ENCODE data around the gene SLC2A4RG. TPM values are rescaled to one million over a fixed set of nuclear protein-coding genes. Genes with fewer than 3 reads are reported as not detected.

SLC2A4RG gene
- total RNA-seq, 4 donors from 2014 or later = 41.4 to 67.1 (median 52.7) TPM

DNA sequence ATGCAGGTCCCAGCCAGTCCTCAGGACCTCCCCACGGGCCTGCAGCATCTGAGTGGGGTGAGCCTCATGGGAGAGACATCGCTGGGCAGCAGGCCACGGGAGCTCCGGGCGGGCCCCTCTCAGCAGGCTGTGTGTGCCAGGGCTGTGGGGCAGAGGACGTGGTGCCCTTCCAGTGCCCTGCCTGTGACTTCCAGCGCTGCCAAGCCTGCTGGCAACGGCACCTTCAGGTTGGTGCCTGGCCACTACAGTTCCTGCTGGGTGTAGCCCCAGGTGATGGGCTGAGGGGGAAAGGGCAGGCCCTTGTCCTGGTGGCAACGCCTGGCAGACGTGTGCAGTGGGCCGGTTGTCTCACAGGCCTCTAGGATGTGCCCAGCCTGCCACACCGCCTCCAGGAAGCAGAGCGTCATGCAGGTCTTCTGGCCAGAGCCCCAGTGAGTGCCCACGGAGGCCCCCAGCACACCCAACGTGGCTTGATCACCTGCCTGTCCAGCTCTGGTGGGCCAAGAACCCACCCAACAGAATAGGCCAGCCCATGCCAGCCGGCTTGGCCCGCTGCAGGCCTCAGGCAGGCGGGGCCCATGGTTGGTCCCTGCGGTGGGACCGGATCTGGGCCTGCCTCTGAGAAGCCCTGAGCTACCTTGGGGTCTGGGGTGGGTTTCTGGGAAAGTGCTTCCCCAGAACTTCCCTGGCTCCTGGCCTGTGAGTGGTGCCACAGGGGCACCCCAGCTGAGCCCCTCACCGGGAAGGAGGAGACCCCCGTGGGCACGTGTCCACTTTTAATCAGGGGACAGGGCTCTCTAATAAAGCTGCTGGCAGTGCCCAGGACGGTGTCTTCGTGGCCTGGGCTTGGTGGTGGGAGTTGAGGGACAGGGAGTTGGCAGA lies 43.9 kb upstream of the SLC2A4RG start:
- Histone ChIP-seq H3K4me1 (peaks cover 50 to 72% (median 68%) of the 10 kb centered on the region in 4 donors), H3K27ac (replicated peaks in 1 of 4) (peak overlapping the region in 3 of 4 donors; percentile 16 to 43 (median 23)), H3K9me3 (no peaks in the 10 kb centered on the region), H3K4me3 (no peak overlapping the region), H3K27me3 (no peaks in the 10 kb centered on the region), H3K36me3 (peaks cover 7 to 56% (median 38%) of the 10 kb centered on the region in 4 donors)
- intact Hi-C loops (cut with DNase I) = no loop called here
- TF ChIP-seq POLR2AphosphoS5 (IDR thresholded peaks at IDR 0.05) (no peak), POLR2A (IDR thresholded peaks at IDR 0.05; ENCODE audit: low read depth) (no peak), EP300 (IDR thresholded peaks at IDR 0.05) (no peak)
- TF ChIP-seq, protein P1, sequence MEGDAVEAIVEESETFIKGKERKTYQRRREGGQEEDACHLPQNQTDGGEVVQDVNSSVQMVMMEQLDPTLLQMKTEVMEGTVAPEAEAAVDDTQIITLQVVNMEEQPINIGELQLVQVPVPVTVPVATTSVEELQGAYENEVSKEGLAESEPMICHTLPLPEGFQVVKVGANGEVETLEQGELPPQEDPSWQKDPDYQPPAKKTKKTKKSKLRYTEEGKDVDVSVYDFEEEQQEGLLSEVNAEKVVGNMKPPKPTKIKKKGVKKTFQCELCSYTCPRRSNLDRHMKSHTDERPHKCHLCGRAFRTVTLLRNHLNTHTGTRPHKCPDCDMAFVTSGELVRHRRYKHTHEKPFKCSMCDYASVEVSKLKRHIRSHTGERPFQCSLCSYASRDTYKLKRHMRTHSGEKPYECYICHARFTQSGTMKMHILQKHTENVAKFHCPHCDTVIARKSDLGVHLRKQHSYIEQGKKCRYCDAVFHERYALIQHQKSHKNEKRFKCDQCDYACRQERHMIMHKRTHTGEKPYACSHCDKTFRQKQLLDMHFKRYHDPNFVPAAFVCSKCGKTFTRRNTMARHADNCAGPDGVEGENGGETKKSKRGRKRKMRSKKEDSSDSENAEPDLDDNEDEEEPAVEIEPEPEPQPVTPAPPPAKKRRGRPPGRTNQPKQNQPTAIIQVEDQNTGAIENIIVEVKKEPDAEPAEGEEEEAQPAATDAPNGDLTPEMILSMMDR (IDR thresholded peaks at IDR 0.05) = no peak
- WGBS = 80% methylated on average over 1 of the region's 25 CpGs
- DNase-seq (ENCODE audit: extremely low spot score) = no peak

DNA sequence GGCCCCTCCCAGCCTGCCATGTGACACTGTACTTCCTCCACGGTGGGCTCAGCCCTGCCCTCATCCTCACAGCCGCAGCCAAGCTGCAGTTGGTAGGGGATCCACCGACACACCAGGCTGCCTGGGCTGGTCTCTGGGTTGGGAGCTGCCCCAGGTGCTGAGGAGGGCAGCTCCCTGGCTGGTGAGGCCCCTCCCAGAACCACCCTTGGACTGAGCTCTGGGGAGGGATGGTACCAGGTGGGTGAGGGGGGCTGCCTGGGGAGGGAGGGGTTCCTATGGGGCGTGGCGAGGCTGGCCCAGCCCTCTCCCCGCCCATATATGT lies 43.3 kb upstream of the SLC2A4RG start:
- no peaks in the 10 kb centered on the region for H3K9me3 ChIP-seq
- DNase-seq (ENCODE audit: extremely low spot score) = no peak
- H3K36me3 ChIP-seq = peaks cover 7 to 55% (median 41%) of the 10 kb centered on the region in 4 donors
- H3K27ac ChIP-seq (replicated peaks in 1 of 4) = peak overlapping the region in 3 of 4 donors; percentile 16 to 43 (median 23)
- H3K27me3 ChIP-seq = no peaks in the 10 kb centered on the region
- peaks cover 50 to 69% (median 63%) of the 10 kb centered on the region in 4 donors for H3K4me1 ChIP-seq
- H3K4me3 ChIP-seq = peak overlapping the region; percentile 32 to 49 (median 39)
- 20% methylated on average over 2 of the region's 6 CpGs for WGBS
- intact Hi-C loops (cut with DNase I) = no loop called here
- TF ChIP-seq, protein P1 (IDR thresholded peaks at IDR 0.05) = no peak
- TF ChIP-seq EP300 (IDR thresholded peaks at IDR 0.05) = no peak
- no peak for TF ChIP-seq POLR2A (IDR thresholded peaks at IDR 0.05; ENCODE audit: low read depth)
- no peak for TF ChIP-seq POLR2AphosphoS5 (IDR thresholded peaks at IDR 0.05)

DNA sequence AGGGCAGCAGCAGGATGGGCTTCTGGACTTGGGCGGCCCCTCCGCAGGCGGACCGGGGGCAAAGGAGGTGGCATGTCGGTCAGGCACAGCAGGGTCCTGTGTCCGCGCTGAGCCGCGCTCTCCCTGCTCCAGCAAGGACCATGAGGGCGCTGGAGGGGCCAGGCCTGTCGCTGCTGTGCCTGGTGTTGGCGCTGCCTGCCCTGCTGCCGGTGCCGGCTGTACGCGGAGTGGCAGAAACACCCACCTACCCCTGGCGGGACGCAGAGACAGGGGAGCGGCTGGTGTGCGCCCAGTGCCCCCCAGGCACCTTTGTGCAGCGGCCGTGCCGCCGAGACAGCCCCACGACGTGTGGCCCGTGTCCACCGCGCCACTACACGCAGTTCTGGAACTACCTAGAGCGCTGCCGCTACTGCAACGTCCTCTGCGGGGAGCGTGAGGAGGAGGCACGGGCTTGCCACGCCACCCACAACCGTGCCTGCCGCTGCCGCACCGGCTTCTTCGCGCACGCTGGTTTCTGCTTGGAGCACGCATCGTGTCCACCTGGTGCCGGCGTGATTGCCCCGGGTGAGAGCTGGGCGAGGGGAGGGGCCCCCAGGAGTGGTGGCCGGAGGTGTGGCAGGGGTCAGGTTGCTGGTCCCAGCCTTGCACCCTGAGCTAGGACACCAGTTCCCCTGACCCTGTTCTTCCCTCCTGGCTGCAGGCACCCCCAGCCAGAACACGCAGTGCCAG lies 42.8 kb upstream of the SLC2A4RG start, which contains the start of gene TNFRSF6B:
Gene TNFRSF6B (plus strand): TSS at position 25 of the 729 bp plus-strand sequence. CDS start 116 bp downstream, at position 141.
- intact Hi-C loops (cut with DNase I) = no loop called here
- peaks cover 7 to 55% (median 42%) of the 10 kb centered on the region in 4 donors for H3K36me3 ChIP-seq

DNA sequence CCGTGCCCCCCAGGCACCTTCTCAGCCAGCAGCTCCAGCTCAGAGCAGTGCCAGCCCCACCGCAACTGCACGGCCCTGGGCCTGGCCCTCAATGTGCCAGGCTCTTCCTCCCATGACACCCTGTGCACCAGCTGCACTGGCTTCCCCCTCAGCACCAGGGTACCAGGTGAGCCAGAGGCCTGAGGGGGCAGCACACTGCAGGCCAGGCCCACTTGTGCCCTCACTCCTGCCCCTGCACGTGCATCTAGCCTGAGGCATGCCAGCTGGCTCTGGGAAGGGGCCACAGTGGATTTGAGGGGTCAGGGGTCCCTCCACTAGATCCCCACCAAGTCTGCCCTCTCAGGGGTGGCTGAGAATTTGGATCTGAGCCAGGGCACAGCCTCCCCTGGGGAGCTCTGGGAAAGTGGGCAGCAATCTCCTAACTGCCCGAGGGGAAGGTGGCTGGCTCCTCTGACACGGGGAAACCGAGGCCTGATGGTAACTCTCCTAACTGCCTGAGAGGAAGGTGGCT lies 42.2 kb upstream of the SLC2A4RG start:
- peak overlapping the region; percentile 32 to 49 (median 39) for H3K4me3 ChIP-seq
- no peaks in the 10 kb centered on the region for H3K9me3 ChIP-seq
- peaks cover 7 to 61% (median 44%) of the 10 kb centered on the region in 4 donors for H3K36me3 ChIP-seq
- H3K4me1 ChIP-seq = peaks cover 50 to 70% (median 54%) of the 10 kb centered on the region in 4 donors
- no peak for TF ChIP-seq POLR2AphosphoS5 (IDR thresholded peaks at IDR 0.05)
- no peak for TF ChIP-seq POLR2A (IDR thresholded peaks at IDR 0.05; ENCODE audit: low read depth)
- TF ChIP-seq, protein P1 (IDR thresholded peaks at IDR 0.05) = no peak
- no peak for TF ChIP-seq EP300 (IDR thresholded peaks at IDR 0.05)
- H3K27ac ChIP-seq (replicated peaks in 1 of 4) = peak overlapping the region in 1 of 4 donors; percentile 16
- DNase-seq (ENCODE audit: extremely low spot score) = no peak
- H3K27me3 ChIP-seq = no peaks in the 10 kb centered on the region
- 51% methylated on average over 4 of the region's 7 CpGs for WGBS
- intact Hi-C loops (cut with DNase I) = no loop called here

More for the DNA sequence above, 42.8 kb upstream of the SLC2A4RG start, which contains the start of gene TNFRSF6B:
- H3K9me3 ChIP-seq = no peaks in the 10 kb centered on the region
- TF ChIP-seq POLR2AphosphoS5 (IDR thresholded peaks at IDR 0.05) (peak in 1 of 2 donors; percentile 35), POLR2A (IDR thresholded peaks at IDR 0.05; ENCODE audit: low read depth) (no peak)
- no peak for DNase-seq (ENCODE audit: extremely low spot score)
- peak within 1 kb of the TSS; percentile 32 to 49 (median 39) for H3K4me3 ChIP-seq
- H3K27me3 ChIP-seq = no peaks in the 10 kb centered on the region
- peaks cover 50 to 72% (median 60%) of the 10 kb centered on the region in 4 donors for H3K4me1 ChIP-seq
- H3K27ac ChIP-seq (replicated peaks in 1 of 4) = peak within 1 kb of the TSS in 3 of 4 donors; percentile 16 to 43 (median 23)
- 17% methylated on average over 1 of the region's 52 CpGs for WGBS
